Sigmoid colon (tissue), 4 donors: ENCODE measurements around the gene CEP250.

ENCODE experiments used
- EP300 ChIP-seq, 4 donors: sonication (generic); formaldehyde crosslinking; IDR thresholded peaks; one replicate each; pipeline ENCODE4 v1.6.1; 2017; ENCODE audit warnings: antibody characterized with exemption in 4 of 4
- POLR2A ChIP-seq, 2 donors: fragments of 450-650 bp; IDR thresholded peaks; one replicate each; pipeline ENCODE4 v1.6.1; 2016; ENCODE audit warnings: antibody characterized with exemption in 2 of 2, mild to moderate bottlenecking in 2 of 2, moderate library complexity in 2 of 2
- POLR2AphosphoS5 ChIP-seq, 4 donors: sonication (generic); formaldehyde crosslinking; IDR thresholded peaks; one replicate each; pipeline ENCODE4 v1.6.1; 2017; ENCODE audit warnings: antibody characterized with exemption in 4 of 4
- TF ChIP-seq, protein P1 (sequence below), 4 experiments: fragments of 450-650 bp in 3 of 4; fragments of 200-600 bp in 1 of 4; IDR thresholded peaks; one replicate each; pipeline ENCODE4 v1.5.1; 2016 to 2019; ENCODE audit warnings: antibody characterized with exemption in 4 of 4, mild to moderate bottlenecking in 3 of 4, moderate library complexity in 2 of 4

DNA sequence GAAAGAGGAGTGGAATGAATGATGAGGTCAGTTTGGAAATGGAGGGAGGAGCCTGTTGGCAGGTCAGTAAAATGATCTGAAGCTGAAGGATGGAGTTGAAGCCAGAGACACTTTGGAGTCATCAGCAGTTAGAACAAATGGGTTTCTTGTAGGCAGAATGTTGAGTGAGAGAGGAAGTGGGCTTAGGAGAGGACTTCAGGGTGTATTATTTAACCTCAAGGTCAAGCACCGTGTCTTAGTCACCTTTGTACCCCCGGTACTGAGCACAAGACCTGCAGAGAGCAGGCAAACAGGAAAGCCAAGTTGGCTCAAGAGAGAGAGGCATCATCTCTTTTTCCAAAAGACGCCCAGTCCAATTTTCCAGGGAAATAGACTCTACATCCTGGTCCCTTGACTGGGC, 50.8 kb downstream of the CEP250 start:
- TF ChIP-seq, protein P1, sequence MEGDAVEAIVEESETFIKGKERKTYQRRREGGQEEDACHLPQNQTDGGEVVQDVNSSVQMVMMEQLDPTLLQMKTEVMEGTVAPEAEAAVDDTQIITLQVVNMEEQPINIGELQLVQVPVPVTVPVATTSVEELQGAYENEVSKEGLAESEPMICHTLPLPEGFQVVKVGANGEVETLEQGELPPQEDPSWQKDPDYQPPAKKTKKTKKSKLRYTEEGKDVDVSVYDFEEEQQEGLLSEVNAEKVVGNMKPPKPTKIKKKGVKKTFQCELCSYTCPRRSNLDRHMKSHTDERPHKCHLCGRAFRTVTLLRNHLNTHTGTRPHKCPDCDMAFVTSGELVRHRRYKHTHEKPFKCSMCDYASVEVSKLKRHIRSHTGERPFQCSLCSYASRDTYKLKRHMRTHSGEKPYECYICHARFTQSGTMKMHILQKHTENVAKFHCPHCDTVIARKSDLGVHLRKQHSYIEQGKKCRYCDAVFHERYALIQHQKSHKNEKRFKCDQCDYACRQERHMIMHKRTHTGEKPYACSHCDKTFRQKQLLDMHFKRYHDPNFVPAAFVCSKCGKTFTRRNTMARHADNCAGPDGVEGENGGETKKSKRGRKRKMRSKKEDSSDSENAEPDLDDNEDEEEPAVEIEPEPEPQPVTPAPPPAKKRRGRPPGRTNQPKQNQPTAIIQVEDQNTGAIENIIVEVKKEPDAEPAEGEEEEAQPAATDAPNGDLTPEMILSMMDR (IDR thresholded peaks at IDR 0.05): no peak
- TF ChIP-seq POLR2AphosphoS5 (IDR thresholded peaks at IDR 0.05) (no peak), EP300 (IDR thresholded peaks at IDR 0.05) (no peak), POLR2A (IDR thresholded peaks at IDR 0.05) (no peak)
